HT-29 (cell line): ENCODE measurements around the gene SLC39A11. TPM values are rescaled to one million over a fixed set of nuclear protein-coding genes. Genes with fewer than 3 reads are reported as not detected.

Experiments used
- DNase-seq: peaks from one replicate; pipeline ENCODE4 v3.0.0-alpha.2; 2015; ENCODE audit warnings: low spot score
- total RNA-seq: library from RNA; depleted of rRNA; stranded (reverse); fragments of >200 nt; shearing (Covaris generic); gene quantifications from 2 replicates; pipeline ENCODE4 v1.2.3, GENCODE V29; 2014

Gene SLC39A11
- total RNA-seq, 1 experiment from 2014 or later: 20.7 TPM

GRCh38 chr17:72692676-72693075, 399.8 kb downstream of the SLC39A11 start:
- DNase-seq: no peak

GRCh38 chr17:72691586-72691985, 400.9 kb downstream of the SLC39A11 start:
- no peak for DNase-seq

- no peak for DNase-seq
Observed at GRCh38 chr17:72691017-72691416, 401.5 kb downstream of the SLC39A11 start.

- DNase-seq: no peak
Observed at GRCh38 chr17:72687886-72688285, 404.6 kb downstream of the SLC39A11 start.

- no peak for DNase-seq
Observed at GRCh38 chr17:72684405-72685020, 408.0 kb downstream of the SLC39A11 start.

DNA sequence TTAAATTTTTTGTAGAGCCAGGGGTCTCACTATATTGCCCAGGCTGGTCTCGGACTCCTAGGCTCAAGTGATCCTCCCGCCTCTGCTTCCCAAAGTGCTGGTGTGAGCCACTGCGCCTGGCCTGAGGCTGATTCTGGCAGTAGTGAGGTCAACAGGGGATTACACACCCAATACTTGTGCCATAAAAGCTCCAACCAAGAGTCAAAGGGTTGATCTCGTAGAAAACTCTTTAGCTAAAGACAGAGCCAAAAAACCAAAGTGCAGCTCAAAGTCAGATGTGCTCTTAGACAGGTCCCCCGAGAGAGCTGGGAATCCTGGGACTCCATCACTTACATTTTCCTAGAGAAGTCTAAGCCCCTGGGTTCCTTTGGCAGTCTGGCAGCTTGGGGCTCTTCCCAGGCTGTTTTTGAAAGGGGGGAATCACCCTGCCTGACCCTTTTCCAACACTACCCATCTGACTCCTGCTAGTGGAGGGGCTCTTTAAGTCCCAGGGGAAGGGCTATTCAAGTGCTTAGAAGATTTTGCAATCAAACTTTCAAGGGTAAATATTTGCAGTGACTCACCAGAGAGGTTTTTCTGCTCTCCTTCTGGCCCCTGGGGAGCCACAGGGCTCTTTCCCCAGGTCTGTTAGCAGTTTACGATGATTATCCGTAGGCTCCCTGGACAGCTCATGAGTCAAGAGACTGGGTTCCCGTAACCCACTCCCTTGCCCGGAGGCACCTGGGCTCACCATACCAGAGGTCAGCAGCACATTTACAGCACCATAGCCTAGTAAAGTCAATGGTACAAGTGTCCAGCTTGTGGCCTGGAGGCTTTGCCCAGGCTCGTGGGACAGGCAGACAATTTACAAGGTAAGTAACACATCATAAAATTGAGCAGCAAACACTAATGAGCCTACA, 408.7 kb downstream of the SLC39A11 start:
- DNase-seq: peak; percentile 78

DNA sequence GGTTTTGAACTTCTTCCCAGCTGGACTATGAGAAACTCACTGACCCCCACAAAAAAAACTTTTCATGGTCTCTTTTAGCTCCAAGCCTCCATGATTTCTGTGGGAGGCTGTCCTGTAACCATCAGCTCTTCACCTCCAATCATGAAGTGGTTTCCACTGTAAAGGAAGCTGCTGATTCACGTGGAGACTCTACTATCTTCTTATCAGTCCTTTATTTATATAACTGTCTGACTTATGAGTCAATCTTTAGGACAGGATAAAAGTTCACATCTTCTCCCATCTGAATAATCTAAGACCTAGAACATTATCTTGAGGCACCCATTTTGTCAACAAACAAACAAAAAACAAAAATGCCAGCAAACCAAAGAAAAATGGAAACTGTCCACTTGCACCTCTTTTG, 409.9 kb downstream of the SLC39A11 start:
- peak; percentile 16 for DNase-seq

DNA sequence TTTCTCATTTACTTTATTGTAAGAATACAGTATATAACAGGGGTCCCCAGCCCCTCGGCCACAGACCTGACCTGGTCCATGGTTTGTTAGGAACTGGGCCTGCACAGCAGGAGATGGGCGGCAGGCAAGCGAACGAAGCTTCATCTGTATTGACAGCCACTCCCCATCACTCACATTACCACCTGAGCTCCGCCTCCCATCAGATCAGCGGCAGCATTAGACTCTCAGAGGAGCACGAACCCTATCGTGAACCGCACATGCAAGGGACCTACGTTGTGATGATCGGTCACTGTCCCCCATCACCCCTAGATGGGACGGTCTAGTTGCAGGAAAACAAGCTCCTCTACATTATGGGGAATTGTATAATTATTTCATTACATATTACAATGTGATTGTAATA, 410.6 kb downstream of the SLC39A11 start:
- DNase-seq: no peak

DNA sequence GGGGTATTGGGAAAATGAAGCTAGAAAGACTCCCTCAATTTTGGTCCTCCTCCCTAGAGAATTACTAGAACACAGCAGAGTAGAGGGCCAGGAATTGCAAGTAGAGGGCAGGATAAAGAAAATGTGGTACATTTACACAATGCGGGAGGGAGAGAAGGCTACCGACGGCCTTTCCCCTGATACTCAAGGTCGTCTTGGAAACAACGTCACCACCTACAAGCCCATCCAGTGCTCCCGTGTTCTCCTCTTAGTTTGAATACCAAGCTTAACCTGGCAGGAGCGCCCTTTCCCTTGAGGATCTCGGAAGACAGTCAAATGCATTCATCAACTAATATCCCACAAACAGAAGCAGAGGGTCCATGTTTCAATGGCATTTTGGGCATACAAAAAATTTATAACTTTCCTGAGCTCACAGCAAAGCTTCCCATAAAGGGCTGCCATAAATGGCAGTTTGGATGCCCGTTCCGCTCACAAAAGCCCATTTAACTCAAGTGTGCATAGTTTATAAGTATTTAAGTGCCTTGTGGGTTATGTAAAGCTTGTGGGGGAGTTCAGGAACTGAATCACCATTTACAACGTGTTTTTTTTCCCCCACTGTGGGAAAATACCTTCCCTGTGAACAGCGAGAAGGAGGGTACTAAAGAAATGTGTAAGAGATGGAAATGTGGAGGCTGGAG, 414.6 kb downstream of the SLC39A11 start:
- no peak for DNase-seq

GRCh38 chr17:72677108-72677507, 415.4 kb downstream of the SLC39A11 start:
- no peak for DNase-seq

GRCh38 chr17:72672729-72673128, 419.8 kb downstream of the SLC39A11 start:
- no peak for DNase-seq

DNA sequence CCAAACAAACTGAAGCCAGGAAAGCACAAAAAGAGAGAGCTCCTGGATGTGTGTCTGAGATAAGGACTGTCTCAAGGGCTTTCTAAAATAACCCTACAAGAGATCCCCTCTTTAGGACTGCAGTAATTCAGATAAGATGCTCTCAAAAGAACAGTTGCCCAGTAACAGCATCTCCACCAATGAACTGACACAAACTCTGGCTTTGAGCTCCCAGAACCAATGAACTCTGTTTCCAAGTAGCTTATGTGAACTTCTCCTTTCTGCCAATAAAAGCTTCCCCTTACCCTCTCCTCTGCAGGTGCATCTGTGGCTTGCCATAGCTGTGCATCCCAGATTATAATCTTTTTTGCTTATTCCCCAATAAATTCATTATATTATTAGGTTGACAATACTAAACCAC, 421.5 kb downstream of the SLC39A11 start:
- DNase-seq: no peak

- DNase-seq: no peak
Observed at GRCh38 chr17:72667096-72668063, 425.1 kb downstream of the SLC39A11 start.

- DNase-seq: no peak
Observed at GRCh38 chr17:72665852-72666851, 426.3 kb downstream of the SLC39A11 start.

DNA sequence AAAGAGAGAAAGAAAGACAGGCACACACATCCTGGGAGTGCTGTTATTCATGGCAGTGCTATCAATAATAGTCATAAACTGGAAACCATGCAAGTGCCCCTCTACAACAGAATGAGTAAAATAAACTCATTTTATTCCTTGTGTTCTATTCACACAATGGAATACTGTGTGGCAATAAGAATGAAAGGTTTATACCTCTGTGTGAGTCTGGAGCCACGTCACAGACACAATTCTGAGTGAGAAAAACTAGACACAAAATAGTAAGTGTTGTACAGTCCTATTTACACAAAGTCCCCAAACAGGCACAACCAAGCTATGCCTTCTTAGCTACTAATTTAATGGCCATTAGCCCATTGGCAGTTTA, 429.7 kb downstream of the SLC39A11 start:
- no peak for DNase-seq

DNA sequence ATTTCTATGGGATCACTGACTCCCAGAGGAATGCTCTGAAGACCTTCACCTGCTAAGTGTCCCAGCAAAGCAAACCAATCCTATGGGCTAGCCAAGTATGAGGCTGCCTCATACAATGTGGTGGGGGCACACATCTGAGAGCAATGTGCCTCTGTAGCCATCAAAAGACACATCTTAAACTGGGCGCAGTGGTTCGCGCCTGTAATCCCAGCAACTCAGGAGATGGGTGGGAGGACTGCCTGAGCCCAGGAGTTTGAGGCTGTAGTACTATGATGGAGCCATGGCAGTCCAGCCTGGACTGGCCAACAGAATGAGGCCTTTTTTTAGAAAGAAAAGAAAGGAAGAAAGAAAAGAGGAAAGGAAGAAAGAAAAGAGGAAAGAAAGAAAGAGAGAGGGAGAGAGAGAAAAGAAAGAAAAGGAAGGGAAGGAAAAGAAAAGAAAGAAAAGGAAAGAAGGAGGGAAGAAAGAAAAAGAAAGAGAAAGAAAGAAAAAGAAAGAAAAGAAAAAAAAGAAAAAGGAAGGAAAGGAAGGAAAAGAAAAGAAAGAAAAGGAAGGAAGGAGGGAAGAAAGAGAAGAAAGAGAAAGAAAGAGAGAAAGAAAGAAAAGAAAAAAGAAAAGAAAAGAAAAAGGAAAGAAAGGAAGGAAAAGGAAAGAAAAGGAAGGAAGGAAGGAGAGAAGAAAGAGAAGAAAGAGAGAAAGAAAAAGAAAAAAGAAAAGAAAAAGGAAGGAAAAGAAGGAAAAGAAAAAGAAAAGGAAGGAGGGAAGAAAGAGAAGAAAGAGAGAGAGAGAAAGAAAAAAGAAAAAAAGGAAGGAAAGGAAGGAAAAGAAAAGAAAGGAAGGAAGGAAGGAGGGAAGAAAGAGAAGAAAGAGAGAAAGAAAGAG, 430.3 kb downstream of the SLC39A11 start:
- DNase-seq: no peak

GRCh38 chr17:72661116-72661944, 431.2 kb downstream of the SLC39A11 start:
- peak; percentile 89 for DNase-seq
